ENCODE data around the gene NDUFC2.
A peak's percentile ranks its signal among the peaks of the same experiment; 100 is the strongest.
"Not testable (repeated sequence)": the region's sequence is repeated elsewhere in the genome, so short reads cannot be mapped to it uniquely, and the experiment has no call there.

Gene NDUFC2

DNA sequence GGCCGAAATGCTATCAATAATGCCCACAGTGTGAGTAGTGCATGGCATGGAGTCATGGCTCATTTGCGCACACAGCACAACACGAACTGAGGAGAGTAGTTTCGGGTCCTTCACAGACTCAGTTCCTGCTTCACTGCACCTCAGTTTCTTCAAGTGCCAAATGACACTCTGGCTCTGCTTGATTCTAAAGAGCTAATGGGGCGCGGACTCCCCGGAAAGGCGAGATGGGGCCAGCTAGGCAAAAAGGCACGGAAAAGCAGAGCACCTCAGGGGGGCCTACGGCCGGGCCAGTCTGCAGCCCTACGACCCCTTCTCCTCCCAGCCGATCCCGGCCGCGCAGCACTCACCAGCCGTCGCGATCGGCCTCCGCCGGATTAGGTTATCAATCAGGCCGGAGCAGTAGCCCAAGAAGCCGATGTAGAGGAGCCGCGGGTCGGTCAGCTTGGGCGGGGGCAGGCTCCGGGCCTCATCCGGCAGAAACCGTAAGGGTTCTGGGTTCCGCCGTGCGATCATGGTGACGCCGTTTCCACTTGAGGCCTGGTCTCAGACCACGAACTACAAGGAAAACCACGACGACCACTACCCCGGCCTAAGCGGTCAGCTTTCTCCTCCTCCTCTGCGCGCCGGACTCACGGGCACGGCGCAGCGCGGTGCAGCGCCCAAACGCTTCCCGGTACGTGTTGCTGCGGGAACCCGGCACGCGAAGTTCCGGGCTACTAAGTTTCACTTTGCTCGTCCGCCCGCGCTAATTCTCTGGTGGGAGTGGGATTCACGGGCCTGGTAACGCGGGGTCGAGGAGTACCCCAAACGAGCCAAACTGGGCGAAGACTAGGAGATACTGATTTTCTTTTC lies at the start of gene NDUFC2:
Gene NDUFC2 (minus strand): TSS at position 631 of the 852 bp plus-strand sequence. CDS start 118 bp downstream, at position 513.
- peak; percentile 48 for DNase-seq

DNA sequence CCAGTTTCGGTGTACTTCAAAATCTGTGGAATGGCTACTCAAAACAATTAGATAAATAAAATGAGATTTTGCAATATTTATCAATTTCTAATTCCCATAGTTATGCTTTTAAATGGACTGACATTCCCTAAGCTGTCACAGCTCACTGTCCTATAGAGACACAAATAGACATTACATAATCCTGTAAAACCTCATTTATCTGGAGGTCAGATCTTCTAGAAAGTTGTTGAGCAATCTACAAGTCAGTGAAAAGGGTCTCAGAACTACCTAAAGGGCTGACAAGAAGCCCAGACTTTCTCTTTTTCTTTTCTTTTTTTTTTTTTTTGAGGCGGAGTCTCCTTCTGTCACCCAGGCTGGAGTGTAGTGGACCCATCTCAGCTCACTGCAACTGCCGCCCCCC lies 47.7 kb upstream of the NDUFC2 start:
- DNase-seq: no peak

GRCh38 chr11:78112582-78113275 lies 33.1 kb upstream of the NDUFC2 start:
- no peak for DNase-seq

DNA sequence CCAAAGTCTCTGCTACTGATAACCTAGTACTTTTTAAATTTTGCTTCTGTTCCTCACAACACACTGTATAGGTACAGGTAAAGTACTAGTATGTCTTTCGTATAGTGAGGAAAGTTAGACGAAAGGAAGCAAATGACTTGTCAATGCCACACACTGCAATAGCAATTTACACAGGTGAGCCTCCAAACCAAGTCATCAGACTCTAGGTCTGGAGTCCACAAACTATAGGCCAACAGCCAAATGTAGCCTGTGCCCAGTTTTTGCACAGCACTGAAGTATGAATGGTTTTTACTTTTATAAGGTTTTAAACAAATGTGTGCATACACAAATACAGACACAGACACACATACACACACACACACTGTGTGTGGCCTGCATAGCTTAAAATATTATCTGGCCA lies 31.6 kb upstream of the NDUFC2 start:
- no peak for DNase-seq

DNA sequence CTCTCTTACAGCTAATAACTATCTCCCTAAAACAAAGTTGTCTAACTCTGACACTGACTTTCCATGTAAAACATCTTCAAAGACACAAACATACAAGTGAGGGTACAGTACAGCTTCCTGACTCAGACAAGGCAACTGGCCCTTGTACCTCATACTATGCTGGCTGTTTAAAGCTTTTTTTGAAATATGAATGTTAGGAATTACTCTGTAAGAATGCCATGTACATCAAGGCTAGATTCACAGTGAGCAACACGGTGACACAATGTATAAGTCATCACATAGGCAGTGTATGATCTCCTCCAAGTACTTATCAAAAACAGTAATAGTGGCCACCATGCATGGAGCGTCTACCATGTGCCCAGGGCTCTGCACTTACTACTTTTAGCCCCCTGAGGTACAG lies 31.2 kb upstream of the NDUFC2 start:
- no peak for DNase-seq

GRCh38 chr11:78110351-78110750 lies 30.7 kb upstream of the NDUFC2 start:
- no peak for DNase-seq

GRCh38 chr11:78109081-78110015 lies 29.7 kb upstream of the NDUFC2 start:
- no peak for DNase-seq

DNA sequence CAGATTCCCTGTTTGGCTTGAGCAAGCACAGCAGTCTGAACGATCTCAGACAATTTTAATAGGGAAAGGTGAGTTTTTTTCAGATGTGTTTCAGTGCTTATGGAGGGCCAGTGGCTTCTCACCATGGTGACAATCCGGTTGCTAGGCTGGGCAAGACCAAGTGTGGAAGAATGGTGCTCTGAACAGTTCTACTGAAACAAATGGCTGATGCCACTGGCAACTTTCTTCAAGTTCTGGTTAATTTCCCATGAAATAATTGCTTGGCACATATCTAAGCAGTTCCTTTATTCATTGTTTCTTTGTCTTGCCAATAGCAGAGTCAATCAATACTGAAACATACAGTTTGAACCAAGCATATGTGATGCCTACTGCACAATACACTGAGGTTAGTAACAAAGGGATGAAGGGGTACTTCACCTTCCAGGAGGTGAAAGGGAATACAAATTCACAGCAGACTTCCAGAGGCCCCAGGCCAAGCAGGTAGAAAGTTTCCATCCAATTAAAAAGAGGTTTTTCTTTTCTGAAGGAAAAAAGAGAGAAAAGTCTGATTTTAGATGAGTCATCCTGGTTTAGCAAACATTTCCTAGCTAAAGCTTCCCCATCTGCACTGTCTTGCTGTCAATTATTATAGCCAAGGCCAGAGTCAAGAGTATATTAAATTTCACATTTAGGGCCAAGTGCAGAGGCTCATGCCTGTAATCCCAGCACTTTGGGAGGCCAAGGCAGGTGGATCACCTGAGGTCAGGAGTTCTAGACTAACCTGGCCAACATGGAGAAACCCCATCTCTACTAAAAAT lies 21.2 kb upstream of the NDUFC2 start:
- no peak for DNase-seq

DNA sequence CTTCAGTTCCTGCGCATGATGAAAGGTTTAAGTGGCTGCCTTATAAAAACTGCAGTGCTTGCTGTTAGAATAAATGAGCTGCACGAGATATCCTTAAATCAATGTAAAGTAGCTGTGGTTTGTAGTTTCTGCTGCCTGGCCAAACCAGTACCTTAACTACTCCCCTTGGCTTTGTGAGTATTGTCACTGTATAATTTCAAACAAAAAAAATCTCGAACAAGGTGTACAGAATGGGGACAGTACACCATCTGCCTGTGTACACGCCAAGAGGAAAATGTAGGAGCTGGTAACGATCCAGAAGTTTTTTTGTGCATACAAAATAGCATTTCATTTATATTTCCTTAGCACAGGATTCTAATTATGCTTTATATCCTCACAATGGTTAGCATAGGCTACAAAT lies 20.6 kb upstream of the NDUFC2 start:
- DNase-seq: no peak

DNA sequence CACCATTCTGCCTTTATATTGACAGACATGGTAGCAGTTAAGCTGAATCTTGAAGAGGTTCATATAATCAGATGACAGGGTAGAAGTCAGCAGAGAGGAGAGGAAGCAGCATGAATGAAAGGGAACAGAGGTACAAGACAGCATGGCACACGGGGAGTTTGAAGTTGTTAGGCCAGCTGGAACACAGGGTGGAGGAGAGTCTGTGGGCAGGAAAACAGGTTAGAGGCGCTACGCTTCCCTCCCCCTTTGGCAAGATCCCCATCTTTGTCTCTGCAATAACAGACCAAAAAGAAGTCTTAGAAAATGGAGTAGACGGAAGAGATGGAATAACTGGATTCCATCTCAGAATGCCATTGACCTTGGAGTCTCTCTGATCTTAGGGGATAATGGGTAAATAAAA lies 20.0 kb upstream of the NDUFC2 start:
- DNase-seq: no peak

- DNase-seq: no peak
These were observed 18.2 kb upstream of the NDUFC2 start for GRCh38 chr11:78097666-78098385.

- DNase-seq: no peak
These were observed 14.6 kb upstream of the NDUFC2 start for GRCh38 chr11:78094250-78094649.

- not testable (repeated sequence) for DNase-seq
These were observed 6.9 kb upstream of the NDUFC2 start for GRCh38 chr11:78086521-78087074.

GRCh38 chr11:78085972-78086371 lies 6.3 kb upstream of the NDUFC2 start:
- no peak for DNase-seq

DNA sequence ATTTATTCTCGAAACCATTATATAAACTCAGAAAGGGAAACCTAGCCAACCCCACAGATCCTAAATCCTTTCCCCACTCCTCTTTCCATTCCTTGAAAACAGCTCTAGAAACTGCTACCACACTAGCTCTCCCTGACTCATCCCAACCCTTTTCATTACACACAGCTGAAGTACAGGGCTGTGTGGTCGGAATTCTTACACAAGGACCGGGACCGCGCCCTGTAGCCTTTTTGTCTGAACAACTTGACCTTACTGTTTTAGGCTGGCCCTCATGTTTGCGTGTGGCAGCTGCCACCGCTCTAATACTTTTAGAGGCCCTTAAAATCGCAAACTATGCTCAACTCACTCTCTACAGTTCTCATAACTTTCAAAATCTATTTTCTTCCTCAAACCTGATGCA lies 4.8 kb upstream of the NDUFC2 start:
- not testable (repeated sequence) for DNase-seq

DNA sequence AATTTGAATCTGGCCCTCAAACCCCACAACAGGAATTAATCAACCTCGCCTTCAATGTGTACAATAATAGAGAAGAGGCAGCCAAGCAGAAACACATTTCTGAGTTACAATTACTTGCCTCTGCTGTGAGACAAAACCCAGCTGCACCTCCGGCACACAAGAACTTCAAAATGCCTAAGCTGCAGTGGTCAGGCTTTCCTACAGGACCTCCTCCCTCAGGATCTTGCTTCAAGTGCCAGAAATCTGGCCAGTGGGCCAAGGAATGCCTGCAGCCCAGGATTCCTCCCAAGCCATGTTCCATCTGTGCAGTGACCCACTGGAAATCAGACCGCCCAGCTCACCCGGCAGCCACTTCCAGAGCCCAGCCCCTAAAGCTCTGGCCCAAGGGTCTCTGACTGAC lies 3.4 kb upstream of the NDUFC2 start:
- DNase-seq: no peak

DNA sequence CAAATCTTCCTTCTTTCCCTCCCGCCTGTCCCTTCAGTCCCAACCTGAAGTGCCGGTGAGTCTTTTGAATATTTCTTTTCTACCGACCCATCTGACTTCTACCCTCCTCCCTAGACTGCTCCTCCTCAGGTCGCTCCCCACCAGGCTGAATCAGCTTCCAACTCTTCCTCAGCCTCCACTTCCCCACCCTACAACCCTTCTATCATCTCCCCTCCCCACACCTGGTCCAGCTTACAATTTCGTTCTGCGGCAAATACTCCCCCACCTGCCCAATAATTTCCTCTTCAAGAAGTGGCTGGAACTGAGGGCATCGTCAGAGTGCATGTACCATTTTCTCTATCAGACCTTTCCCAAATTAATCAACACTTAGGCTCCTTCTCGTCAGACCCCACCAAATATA lies 2.5 kb upstream of the NDUFC2 start:
- no peak for DNase-seq

- DNase-seq: no peak
These were observed 1.9 kb upstream of the NDUFC2 start for GRCh38 chr11:78081583-78081982.

DNA sequence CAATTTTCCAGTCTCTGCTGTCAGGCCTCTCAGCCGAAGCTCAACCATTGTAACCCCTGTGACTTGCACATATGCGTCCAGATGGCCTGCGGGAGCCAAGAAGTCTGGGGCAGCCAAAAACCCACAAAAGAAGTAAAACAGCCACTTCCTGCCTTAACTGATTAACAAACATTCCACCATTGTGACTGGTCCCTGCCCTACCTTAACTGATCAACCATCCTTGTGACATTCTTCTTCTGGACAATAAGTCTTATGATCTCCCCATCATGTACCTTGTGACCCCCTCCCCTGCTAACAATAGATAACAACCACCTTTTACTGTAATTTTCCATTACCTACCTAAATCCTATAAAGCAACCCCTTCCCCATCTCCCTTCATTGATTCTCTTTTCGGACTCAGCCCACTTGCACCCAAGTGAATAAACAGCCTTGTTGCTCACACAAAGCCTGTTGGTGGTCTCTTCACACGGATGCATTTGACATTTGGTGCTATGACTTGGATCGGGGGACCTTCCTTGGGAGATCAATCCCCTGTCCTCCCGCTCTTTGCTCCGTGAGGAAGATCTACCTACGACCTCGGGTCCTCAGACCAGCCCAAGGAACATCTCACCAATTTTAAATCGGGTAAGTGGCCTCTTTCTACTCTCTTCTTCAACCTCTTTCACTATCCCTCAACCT lies 1.3 kb upstream of the NDUFC2 start:
- DNase-seq: no peak

DNA sequence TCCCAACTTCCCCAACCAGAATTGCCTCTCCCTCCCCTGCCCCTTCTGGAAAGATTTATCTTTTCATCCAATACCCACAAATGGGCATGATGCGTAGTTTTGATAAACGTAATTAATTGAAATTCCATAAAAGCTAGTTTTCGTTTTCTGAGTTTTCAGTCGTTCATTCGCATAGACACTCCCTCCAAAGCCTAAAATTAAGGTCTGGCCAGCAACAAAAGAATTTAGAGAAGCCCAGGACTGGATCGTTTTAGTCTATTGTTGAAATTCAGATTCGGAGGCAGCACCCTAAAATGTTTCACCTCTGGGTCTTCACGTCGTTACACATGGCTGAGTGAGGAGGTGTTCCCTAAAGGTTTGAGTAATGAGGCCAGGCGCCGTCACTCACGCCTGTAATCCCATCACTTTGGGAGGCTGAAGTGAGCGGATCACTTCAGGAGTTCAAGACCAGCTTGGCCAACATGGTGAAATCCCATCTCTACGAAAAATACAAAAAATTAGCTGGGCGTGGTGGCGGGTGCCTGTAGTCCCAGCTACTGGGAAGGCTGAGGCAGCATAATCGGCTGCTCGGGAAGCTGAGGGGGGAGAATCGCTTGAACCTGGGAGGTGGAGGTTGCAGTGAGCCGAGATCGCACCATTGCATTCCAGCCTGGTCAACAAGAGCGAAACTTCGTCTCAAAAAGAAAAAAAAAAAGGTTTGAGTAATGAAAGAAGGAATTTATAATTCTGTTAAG lies 589 bp upstream of the NDUFC2 start:
- no peak for DNase-seq
